GM12878 (cell line): ENCODE results near the gene C3orf38. TPM values are rescaled to one million over a fixed set of nuclear protein-coding genes. Genes with fewer than 3 reads are reported as not detected.

Source experiments
- CREM ChIP-seq: IDR thresholded peaks from 2 replicates; pipeline ENCODE4 v1.6.1; 2014; ENCODE audit warnings: antibody characterized with exemption, low read depth
- E2F4 ChIP-seq: IDR thresholded peaks from 2 replicates; pipeline ENCODE4 v1.6.1; 2012; ENCODE audit warnings: low read depth, low read length, improper control_type of control experiment
- ESRRA ChIP-seq: IDR thresholded peaks from 2 replicates; pipeline ENCODE4 v1.6.1; 2012; ENCODE audit warnings: mild to moderate bottlenecking, low read length, improper control_type of control experiment
- IRF5 ChIP-seq: fragments of 450-650 bp; IDR thresholded peaks from 2 replicates; pipeline ENCODE4 v1.6.1; 2017; ENCODE audit warnings: borderline replicate concordance
- JUNB ChIP-seq: IDR thresholded peaks from 2 replicates; pipeline ENCODE4 v1.6.1; 2016; ENCODE audit warnings: antibody characterized with exemption, mild to moderate bottlenecking
- MAX ChIP-seq: IDR thresholded peaks from 2 replicates; pipeline ENCODE4 v1.6.1; 2012; ENCODE audit warnings: low read depth, low read length, improper control_type of control experiment
- MYC ChIP-seq: IDR thresholded peaks from 2 replicates; pipeline ENCODE4 v1.6.1; 2011; ENCODE audit warnings: mild to moderate bottlenecking, low read length, moderate library complexity, inconsistent platforms; ENCODE audit not compliant: insufficient read depth, insufficient replicate concordance, insufficient read length, severe bottlenecking
- NKRF ChIP-seq: fragments of 450-650 bp; conservative IDR thresholded peaks from 2 replicates; pipeline ENCODE4 v1.6.1; 2017; ENCODE audit warnings: mild to moderate bottlenecking, moderate library complexity
- NR2C1 ChIP-seq: fragments of 450-650 bp; IDR thresholded peaks from 2 replicates; pipeline ENCODE4 v1.6.1; 2017; ENCODE audit warnings: antibody characterized with exemption, mild to moderate bottlenecking, moderate library complexity
- NRF1 ChIP-seq: conservative IDR thresholded peaks from 2 replicates; pipeline ENCODE4 v1.6.1; 2011; ENCODE audit warnings: mild to moderate bottlenecking, low read depth, low read length, improper control_type of control experiment
- PAX8 ChIP-seq: fragments of 450-650 bp; IDR thresholded peaks from 2 replicates; pipeline ENCODE4 v1.6.1; 2017; ENCODE audit warnings: mild to moderate bottlenecking, moderate library complexity
- PKNOX1 ChIP-seq: fragments of 450-650 bp; IDR thresholded peaks from 2 replicates; pipeline ENCODE4 v1.6.1; 2016; ENCODE audit warnings: mild to moderate bottlenecking
- RBBP5 ChIP-seq: fragments of 200-600 bp; sonication (generic); conservative IDR thresholded peaks from 2 replicates; pipeline ENCODE4 v1.6.1; 2016
- RELA ChIP-seq: fragments of 450-650 bp; IDR thresholded peaks from 2 replicates; pipeline ENCODE4 v1.8.0; 2014; ENCODE audit warnings: borderline replicate concordance; ENCODE audit not compliant: partially characterized antibody
- RUNX3 ChIP-seq: IDR thresholded peaks from 2 replicates; pipeline ENCODE4 v1.6.1; 2012; ENCODE audit warnings: low read length, inconsistent platforms
- SIN3A ChIP-seq: IDR thresholded peaks from 2 replicates; pipeline ENCODE4 v1.6.1; 2012; ENCODE audit warnings: low read depth, low read length, improper control_type of control experiment
- SMAD1 ChIP-seq: fragments of 450-650 bp; IDR thresholded peaks from 2 replicates; pipeline ENCODE4 v1.6.1; 2018; ENCODE audit warnings: mild to moderate bottlenecking, low read depth; ENCODE audit not compliant: partially characterized antibody
- TAF1 ChIP-seq: IDR thresholded peaks from 2 replicates; pipeline ENCODE4 v1.6.1; 2011; ENCODE audit warnings: mild to moderate bottlenecking, low read depth, low read length, borderline replicate concordance
- USF1 ChIP-seq: IDR thresholded peaks from 2 replicates; pipeline ENCODE4 v1.6.1; 2011; ENCODE audit warnings: borderline replicate concordance, low read depth, mild to moderate bottlenecking, moderate library complexity, mixed read lengths, low read length; ENCODE audit not compliant: insufficient read depth; ENCODE audit errors: extremely low read length
- YY1 ChIP-seq: IDR thresholded peaks from 2 replicates; pipeline ENCODE4 v1.6.1; 2011; ENCODE audit warnings: low read depth, mild to moderate bottlenecking, low read length
- ZNF207 ChIP-seq: fragments of 450-650 bp; IDR thresholded peaks from 2 replicates; pipeline ENCODE4 v1.6.1; 2014; ENCODE audit warnings: antibody characterized with exemption, mild to moderate bottlenecking, borderline replicate concordance
- ZNF274 ChIP-seq: IDR thresholded peaks from one replicate; pipeline ENCODE4 v1.8.0; 2011; ENCODE audit not compliant: insufficient read length, insufficient read depth
- ZNF622 ChIP-seq: fragments of 450-650 bp; IDR thresholded peaks from 2 replicates; pipeline ENCODE4 v1.6.1; 2017; ENCODE audit warnings: mild to moderate bottlenecking, inconsistent platforms
- ZSCAN29 ChIP-seq: fragments of 450-650 bp; IDR thresholded peaks from 2 replicates; pipeline ENCODE4 v1.6.1; 2017; ENCODE audit warnings: mild to moderate bottlenecking, moderate library complexity
- polyA plus RNA-seq, 11 experiments: library from polyadenylated mRNA; depleted of rRNA in 4 of 11; unstranded in 6 of 11; stranded (reverse) in 5 of 11; fragments of >200 nt; fragmentation: Nextera tagmentation in 4 of 11; fragmentation: Illumina TruSeq in 1 of 11; extraction: Ambion mirVana in 4 of 11; extraction: Trizol in 1 of 11; gene quantifications; 1 replicate in 1 of 11; 2 replicates in 10 of 11; pipeline versions ENCODE4 v1.2.1 to v1.2.3, GENCODE V29; 2011 to 2016; ENCODE audit warnings: inconsistent platforms in 2 of 11, missing spikeins in 2 of 11, low read depth in 1 of 11
- total RNA-seq, 4 experiments: library from RNA; depleted of rRNA in 3 of 4; stranded (reverse); fragments of >200 nt in 3 of 4; fragmentation: Illumina TruSeq in 1 of 4; extraction: Trizol in 1 of 4; gene quantifications; 2 replicates each; pipeline versions ENCODE4 v1.2.1 to v1.2.3, GENCODE V29; 2013 to 2021

C3orf38 gene
- total and polyA plus RNA-seq, 10 of the 15 experiments (the other 5 are each of a cell fraction or from before 2014, with no cell fraction given): 23.0 to 47.9 (median 31.5) TPM

GRCh38 chr3:88149509-88150362 is at the start of gene C3orf38 (continued):
- TF ChIP-seq PKNOX1 (peak; percentile 63; the same call in 1 of the 2 replicates), USF1 (no peak), MYC (no peak), RBBP5 (no peak), ZSCAN29 (no peak), NR2C1 (peak; percentile 97), SMAD1 (no peak), RELA (no peak), JUNB (no peak), ZNF274 (no peak), RUNX3 (peak; percentile 74), IRF5 (no peak), NRF1 (peak; percentile 68), ZNF622 (no peak), TAF1 (peak; percentile 54; the same call in 1 of the 2 replicates), PAX8 (no peak), CREM (no peak), SIN3A (peak; percentile 96; the same call in 1 of the 2 replicates), NKRF (peak; percentile 98), ZNF207 (peak; percentile 90; the same call in 1 of the 2 replicates), ESRRA (no peak), YY1 (peak; percentile 92), MAX (0 out of 2 replicates have a peak, but pooled peaks have one; percentile 26), E2F4 (peak; percentile 95)
